ENCODE results near the gene ASTN2. TPM values are rescaled to one million over a fixed set of nuclear protein-coding genes. Genes with fewer than 3 reads are reported as not detected.

Gene ASTN2
- total and polyA plus RNA-seq, 10 of the 15 experiments (the other 5 are each of a cell fraction or from before 2014, with no cell fraction given): 1.4 to 15.7 (median 7.0) TPM

GRCh38 chr9:116701940-116702642 lies 712.8 kb downstream of the ASTN2 start:
- ChIA-PET SMC1A (ENCODE audit: uncharacterized antibody, unreplicated experiment) (interaction anchor here (0.7 kb wide), 1 partner anchor 26 kb away, joined by 3 read pairs; no protein-coding TSS in a partner anchor), RAD21 (ENCODE audit: unreplicated experiment) (interaction anchor here (0.5 kb wide), 1 partner anchor 44 kb away, joined by 5 read pairs; no protein-coding TSS in a partner anchor), CTCF (no interaction called here), POLR2A (interaction anchor here (0.6 kb wide), 1 partner anchor 12 kb away, joined by 5 read pairs; no protein-coding TSS in a partner anchor)
- no peaks in the 10 kb centered on the region for H4K20me1 ChIP-seq (ENCODE audit: control insufficient read depth, insufficient read depth)
- H3K4me1 ChIP-seq (ENCODE audit: control insufficient read depth, insufficient read depth, low read length): no peaks in the 10 kb centered on the region
- H3K4me2 ChIP-seq (ENCODE audit: control insufficient read depth, insufficient read depth): no peak overlapping the region
- H3K9me3 ChIP-seq (replicated peaks; ENCODE audit: control insufficient read depth, insufficient read depth, low read length): no peaks in the 10 kb centered on the region; the same call in 2 of the 3 replicates
- FAIRE-seq: no peak
- no peaks in the 10 kb centered on the region for H3K27me3 ChIP-seq (replicated peaks in 1 of 2; ENCODE audit: control insufficient read depth in 2 of 2, insufficient read depth in 2 of 2, low read length in 1 of 2)
- intact Hi-C loops (cut with micrococcal nuclease; ENCODE audit: unreplicated experiment) (no loop called here), in situ Hi-C loops (cut with MboI) (no loop called here)
- H2AFZ ChIP-seq (ENCODE audit: control insufficient read depth, low read depth, low read length): no peak overlapping the region
- no peak overlapping the region for H3K9ac ChIP-seq (ENCODE audit: control insufficient read depth, insufficient read depth, low read length)
- BruUV-seq (replicated peaks): no TSS peak
- no peak overlapping the region for H3K4me3 ChIP-seq
- WGBS (ENCODE audit: insufficient coverage, insufficient replicate concordance, low lambda C conversion rate, missing lambda C conversion rate): 50% methylated on average over 2 of the region's 2 CpGs
- ATAC-seq: no peak
- DNase-seq (ENCODE audit: low read depth, low spot score): no peak
- TF ChIP-seq, protein P1, sequence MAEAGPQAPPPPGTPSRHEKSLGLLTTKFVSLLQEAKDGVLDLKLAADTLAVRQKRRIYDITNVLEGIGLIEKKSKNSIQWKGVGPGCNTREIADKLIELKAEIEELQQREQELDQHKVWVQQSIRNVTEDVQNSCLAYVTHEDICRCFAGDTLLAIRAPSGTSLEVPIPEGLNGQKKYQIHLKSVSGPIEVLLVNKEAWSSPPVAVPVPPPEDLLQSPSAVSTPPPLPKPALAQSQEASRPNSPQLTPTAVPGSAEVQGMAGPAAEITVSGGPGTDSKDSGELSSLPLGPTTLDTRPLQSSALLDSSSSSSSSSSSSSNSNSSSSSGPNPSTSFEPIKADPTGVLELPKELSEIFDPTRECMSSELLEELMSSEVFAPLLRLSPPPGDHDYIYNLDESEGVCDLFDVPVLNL (IDR thresholded peaks at IDR 0.05; ENCODE audit: low read depth, low read length): no peak
- no peak for TF ChIP-seq KAT2A (conservative IDR thresholded peaks at IDR 0.05; ENCODE audit: control insufficient read depth, low read depth, low read length)
- no peak for TF ChIP-seq IRF5 (IDR thresholded peaks at IDR 0.05; ENCODE audit: borderline replicate concordance)
- TF ChIP-seq CUX1 (IDR thresholded peaks at IDR 0.05; ENCODE audit: insufficient replicate concordance, low read depth, low read length): no peak
- no peak overlapping the region for H3K27ac ChIP-seq (ENCODE audit: control insufficient read depth, insufficient read depth)
- peaks cover 15 to 21% of the 10 kb centered on the region in 2 experiments for H3K36me3 ChIP-seq (ENCODE audit: control insufficient read depth in 2 of 2, insufficient read depth in 2 of 2, low read length in 1 of 2)
- H3K79me2 ChIP-seq (ENCODE audit: control insufficient read depth, insufficient read depth, low read length): no peaks in the 10 kb centered on the region; the same call in 1 of the 2 replicates
